HEK293 (cell line): ENCODE data around the gene TIMM10B.

Source experiments
- KLF9 ChIP-seq: fragments of 450-650 bp; formaldehyde crosslinking; IDR thresholded peaks from 2 replicates; pipeline ENCODE4 v1.5.1; 2016; ENCODE audit warnings: missing biosample characterization, missing genetic modification characterization, low read depth
- SALL2 ChIP-seq: fragments of 450-650 bp; formaldehyde crosslinking; IDR thresholded peaks from 2 replicates; pipeline ENCODE4 v1.5.0; 2017; ENCODE audit warnings: missing biosample characterization, mild to moderate bottlenecking, missing genetic modification characterization, borderline replicate concordance
- SP7 ChIP-seq: fragments of 450-650 bp; formaldehyde crosslinking; IDR thresholded peaks from 2 replicates; pipeline ENCODE4 v1.5.1; 2016; ENCODE audit warnings: missing biosample characterization, missing genetic modification characterization
- TF ChIP-seq, protein P1 (sequence below): fragments of 450-650 bp; formaldehyde crosslinking; IDR thresholded peaks from 2 replicates; pipeline ENCODE4 v1.5.1; 2016; ENCODE audit warnings: missing biosample characterization, missing genetic modification characterization
- TF ChIP-seq, protein P2 (sequence below): IDR thresholded peaks from 2 replicates; pipeline ENCODE4 v1.6.1; 2011; ENCODE audit warnings: mild to moderate bottlenecking, low read depth, low read length, borderline replicate concordance

DNA sequence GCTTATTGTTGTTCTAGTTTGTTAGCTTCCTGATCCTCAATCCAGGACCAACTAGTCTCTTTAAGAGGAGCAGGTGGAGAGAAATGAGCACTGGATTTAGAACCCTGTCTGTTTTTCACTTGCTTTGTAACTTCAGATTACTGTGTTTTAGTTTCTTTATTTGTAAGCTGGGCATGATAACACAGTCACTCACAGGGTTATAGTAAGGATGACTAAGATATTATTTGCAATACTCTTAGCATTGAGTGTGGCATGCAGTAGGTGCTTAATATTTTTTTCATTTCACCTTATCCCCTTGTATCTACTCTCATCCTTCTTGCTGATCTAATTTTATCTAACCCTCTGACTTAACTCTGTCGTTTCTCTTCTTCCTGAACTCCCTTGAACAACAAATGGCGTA is 49.5 kb downstream of the TIMM10B start:
- TF ChIP-seq KLF9 (no peak), SALL2 (tag by site-specific recombination) (no peak), SP7 (tag by site-specific recombination) (no peak)
- TF ChIP-seq, protein P1, sequence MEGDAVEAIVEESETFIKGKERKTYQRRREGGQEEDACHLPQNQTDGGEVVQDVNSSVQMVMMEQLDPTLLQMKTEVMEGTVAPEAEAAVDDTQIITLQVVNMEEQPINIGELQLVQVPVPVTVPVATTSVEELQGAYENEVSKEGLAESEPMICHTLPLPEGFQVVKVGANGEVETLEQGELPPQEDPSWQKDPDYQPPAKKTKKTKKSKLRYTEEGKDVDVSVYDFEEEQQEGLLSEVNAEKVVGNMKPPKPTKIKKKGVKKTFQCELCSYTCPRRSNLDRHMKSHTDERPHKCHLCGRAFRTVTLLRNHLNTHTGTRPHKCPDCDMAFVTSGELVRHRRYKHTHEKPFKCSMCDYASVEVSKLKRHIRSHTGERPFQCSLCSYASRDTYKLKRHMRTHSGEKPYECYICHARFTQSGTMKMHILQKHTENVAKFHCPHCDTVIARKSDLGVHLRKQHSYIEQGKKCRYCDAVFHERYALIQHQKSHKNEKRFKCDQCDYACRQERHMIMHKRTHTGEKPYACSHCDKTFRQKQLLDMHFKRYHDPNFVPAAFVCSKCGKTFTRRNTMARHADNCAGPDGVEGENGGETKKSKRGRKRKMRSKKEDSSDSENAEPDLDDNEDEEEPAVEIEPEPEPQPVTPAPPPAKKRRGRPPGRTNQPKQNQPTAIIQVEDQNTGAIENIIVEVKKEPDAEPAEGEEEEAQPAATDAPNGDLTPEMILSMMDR (tag by site-specific recombination): no peak
- TF ChIP-seq, protein P2, sequence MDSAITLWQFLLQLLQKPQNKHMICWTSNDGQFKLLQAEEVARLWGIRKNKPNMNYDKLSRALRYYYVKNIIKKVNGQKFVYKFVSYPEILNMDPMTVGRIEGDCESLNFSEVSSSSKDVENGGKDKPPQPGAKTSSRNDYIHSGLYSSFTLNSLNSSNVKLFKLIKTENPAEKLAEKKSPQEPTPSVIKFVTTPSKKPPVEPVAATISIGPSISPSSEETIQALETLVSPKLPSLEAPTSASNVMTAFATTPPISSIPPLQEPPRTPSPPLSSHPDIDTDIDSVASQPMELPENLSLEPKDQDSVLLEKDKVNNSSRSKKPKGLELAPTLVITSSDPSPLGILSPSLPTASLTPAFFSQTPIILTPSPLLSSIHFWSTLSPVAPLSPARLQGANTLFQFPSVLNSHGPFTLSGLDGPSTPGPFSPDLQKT: no peak
